DMS153 (cell line): ENCODE data around the gene NUDT17.
"Not testable (repeated sequence)": the region's sequence is repeated elsewhere in the genome, so short reads cannot be mapped to it uniquely, and the experiment has no call there.

ENCODE experiments used
- DNase-seq: peaks from one replicate; lab custom pipeline; 2025; lab: John Stamatoyannopoulos, UW

Gene NUDT17, protein sequence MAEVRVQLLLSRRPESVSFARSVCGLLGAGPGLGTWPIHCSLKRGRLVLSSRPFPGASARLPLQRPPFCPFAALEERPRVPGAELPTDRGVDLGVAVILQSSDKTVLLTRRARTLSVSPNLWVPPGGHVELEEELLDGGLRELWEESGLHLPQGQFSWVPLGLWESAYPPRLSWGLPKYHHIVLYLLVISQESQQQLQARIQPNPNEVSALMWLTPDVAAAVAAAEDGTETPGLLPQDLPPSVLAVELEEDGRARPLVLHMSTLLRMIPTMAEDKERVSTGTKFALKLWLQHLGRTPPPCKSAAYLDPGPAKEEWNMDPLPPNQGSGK

DNA sequence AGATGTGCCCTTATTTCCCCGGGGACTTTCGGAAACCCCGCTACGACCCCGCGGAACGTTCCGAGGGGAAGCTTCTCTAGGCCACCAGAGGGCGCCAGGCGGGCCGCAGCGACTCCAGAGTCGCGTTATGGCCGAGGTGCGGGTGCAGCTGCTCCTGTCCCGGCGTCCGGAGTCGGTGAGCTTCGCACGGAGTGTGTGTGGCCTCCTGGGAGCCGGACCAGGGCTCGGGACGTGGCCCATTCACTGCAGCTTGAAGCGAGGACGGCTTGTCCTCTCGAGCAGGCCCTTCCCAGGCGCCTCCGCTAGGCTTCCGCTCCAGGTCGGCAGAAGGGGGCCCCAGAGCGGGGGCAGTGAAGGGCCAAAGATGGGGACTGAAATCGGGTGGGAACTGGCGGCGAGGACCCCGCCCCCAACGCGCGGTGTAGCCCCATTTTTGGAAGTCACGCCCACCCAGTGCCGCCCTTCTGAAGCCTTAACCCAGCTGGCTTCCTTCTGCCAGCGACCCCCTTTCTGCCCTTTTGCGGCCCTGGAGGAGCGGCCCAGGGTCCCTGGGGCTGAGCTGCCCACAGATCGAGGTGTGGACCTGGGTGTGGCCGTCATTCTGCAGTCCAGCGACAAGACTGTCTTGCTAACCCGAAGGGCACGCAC is at the start of gene NUDT17:
TSS of gene NUDT17 (plus strand) at position 117 of the 648 bp plus-strand sequence. CDS start at position 128, 11 bp downstream.
- peak; percentile 59 for DNase-seq

DNA sequence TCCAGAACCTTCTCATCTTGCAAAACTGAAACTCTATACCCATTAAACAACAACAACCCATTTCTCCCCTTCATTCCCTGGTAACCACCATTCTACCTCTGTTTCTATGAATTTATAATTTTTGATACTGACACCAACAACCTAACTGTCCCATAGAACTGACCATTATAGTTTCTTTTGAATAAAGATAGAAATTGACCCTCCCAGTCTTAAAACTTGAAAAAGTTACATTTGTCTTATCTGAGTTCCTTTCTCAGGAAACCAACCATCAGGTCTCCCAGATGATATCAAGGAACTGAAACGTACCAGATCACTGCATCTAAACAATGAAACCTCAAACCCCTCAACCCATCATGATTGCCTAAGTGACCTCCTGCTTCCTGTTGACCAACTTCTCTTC is 48.7 kb upstream of the NUDT17 start:
- no peak for DNase-seq

DNA sequence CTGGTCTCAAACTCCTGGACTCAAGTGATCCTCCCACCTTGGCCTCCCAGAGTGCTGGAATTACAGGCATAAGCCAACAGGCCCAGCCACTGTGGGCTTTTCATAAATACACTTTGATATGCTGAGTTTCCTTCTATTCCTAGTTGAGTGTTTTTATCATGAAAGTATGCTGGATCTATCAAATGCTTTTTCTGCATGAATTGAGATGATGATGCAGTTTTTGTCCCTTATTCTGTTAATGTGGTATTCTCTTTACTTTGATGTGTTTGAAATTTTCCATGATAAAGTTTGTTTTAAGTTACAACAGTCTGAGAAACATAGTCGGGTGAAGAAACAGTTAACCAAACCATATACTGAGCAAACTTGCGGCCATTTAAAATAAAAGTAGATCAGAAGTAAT is 45.6 kb upstream of the NUDT17 start:
- DNase-seq: no peak

DNA sequence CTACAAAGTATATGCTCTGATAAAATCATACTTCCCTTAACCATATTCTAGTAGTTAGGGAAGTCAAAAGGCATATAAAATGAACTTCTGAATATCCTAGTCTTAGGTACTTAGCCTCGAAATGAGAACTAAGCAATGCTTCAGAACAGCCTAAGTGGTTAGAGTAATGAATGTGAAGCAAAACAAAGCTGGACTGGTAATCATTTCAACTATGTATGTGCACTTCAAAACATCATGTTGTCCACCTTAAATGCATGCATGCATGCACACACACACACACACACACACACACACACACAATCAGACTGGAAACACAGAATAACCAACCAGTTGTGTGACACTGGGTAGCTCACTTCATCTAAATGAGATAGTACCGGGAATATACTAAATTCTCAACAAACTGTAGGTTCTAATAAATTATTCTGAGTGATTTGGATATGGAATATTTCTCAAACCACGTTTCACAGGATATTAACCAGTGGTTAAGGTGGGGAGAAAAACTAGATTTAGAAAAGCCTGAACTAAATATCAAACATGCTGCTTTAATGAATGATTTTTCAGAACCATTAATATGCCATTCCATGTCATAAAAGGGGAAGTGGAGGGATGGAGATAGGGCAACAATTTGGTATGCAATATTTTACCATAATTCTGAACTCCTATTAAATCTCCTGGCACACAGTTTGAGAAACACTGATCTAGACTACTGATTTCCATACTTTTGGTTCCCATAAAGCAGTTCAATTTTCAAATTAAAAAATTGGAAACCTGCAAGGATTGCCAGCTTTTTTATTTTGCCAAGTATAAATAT is 41.0 kb upstream of the NUDT17 start:
- no peak for DNase-seq

- DNase-seq: no peak
Observed at GRCh38 chr1:145805057-145805456, 40.4 kb upstream of the NUDT17 start.

DNA sequence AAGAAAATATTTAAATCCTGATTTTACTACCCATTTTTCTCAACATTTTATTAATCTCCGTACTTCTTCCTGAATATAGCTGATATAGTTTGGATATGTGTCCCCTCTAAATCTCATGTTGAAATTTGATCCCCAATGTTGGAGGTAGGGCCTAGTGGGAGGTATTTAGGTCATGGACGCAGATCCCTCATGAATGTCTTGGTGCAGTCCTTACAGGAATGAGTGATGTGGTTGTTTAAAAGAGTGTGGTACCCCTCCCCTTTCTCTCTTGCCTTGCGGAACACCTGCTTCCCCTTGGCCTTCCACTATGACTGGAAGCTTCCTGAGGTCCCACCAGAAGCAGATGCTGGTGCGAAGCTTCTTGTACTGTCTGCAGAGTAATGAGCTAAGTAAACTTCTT is 39.0 kb upstream of the NUDT17 start:
- no peak for DNase-seq

DNA sequence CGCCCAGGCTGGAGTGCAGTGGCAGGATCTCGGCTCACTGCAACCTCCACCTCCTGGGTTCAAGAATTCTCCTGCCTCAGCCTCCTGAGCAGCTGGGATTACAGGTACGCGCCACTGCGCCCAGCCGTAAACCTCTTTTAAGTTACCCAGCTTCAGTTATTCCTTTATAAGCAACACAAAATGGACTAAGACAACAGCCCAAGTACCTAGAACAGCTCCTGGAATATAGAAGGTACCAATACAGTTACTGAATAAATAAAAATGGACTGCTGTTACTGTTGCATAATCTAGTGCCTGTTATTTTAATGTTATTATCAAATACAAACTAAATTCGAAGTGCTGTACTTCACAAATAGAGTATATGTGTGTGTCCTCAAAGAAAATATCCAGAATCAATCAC is 38.6 kb upstream of the NUDT17 start:
- no peak for DNase-seq

DNA sequence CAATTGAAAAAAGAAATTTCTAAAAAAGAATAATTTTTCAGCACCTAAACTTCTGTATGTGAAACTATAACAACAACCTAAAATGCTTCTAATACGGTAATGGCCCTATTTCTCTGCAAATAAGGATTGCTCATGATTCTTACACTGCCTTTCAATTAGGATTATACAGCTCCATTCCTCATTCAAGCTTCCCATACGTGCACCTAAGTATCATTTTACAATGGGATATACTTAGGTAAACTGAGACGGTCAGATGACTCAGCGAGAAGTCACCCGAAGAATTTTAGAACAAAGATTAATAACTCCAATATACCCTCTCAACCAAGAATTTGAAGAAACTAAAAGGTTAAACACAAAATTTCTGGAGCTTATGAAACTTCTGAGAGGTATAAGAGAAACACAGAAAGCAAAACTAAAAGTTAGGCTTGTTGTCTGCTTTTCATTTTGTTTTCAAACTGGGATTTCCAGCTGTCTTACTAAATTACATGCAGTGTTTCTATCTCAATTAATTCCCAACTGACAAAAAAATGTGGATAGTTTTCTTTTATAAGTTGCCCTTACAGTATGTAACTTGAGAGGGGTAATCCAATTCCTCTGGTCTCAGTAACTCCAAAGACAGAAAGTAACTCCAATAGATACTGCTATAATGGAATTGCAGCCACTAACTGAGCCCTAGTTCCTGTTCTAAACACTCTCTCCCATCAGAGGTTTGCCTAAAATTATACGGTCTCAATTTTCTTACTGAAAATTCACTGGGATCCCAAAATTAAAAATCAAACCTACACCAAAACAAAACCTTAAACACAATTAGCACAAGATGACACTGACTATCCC is 32.2 kb upstream of the NUDT17 start:
- DNase-seq: not testable (repeated sequence)

DNA sequence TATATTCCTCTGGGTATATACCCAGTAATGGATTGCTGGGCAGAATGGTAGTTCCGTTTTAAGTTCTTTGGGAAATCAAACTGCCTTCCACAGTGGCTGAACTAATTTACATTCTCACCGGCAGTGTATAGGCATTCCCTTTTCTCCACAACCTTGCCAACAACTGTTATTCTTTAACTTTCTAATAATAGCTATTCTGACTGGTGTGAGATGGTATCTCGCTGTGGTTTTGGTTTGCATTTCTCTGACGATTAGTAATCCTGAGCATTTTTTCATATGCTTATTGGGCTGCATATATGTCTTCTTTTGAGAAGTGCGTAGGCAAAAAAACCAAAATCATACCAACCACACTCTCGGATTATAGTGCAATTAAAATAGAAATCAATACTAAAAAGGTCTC is 27.3 kb upstream of the NUDT17 start:
- not testable (repeated sequence) for DNase-seq

DNA sequence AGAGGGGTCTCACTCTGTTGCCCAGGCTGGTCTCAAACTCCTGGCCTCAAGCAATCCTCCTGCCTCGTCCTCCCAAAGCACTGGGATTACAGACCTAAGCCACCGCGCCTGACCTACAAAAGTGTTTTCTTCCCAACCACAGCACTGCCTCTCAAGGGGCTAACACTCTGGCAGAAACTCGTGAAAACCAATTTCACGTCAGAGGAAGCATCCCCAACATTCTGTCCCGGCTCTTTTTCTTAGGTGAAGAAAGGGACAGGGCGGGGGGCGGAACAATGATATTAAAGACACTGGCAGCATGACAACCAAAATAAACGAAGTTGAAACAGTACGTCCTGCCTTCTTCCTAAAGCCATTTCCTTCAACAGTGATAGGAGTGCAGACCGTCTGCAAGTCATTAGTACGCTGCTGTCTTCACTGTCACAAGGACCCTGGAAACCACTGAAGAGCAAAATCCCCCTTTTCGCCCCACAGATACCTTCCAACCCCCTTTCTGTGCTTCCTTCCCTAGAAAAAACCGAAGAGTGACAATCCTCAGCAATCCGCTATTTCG is 22.6 kb upstream of the NUDT17 start:
- not testable (repeated sequence) for DNase-seq

- DNase-seq: peak; percentile 88
Observed at GRCh38 chr1:145823565-145824498, 21.6 kb upstream of the NUDT17 start, which contains the start of the genes POLR3C and RNF115. Gene POLR3C, plus strand, starts transcription at chr1:145824200. Its CDS starts 1,577 bp downstream, at chr1:145825777. Gene RNF115, minus strand, starts transcription at chr1:145824095. Its CDS starts 222 bp downstream, at chr1:145823873.

- DNase-seq: no peak
Observed at GRCh38 chr1:145824499-145824842, 21.0 kb upstream of the NUDT17 start.

DNA sequence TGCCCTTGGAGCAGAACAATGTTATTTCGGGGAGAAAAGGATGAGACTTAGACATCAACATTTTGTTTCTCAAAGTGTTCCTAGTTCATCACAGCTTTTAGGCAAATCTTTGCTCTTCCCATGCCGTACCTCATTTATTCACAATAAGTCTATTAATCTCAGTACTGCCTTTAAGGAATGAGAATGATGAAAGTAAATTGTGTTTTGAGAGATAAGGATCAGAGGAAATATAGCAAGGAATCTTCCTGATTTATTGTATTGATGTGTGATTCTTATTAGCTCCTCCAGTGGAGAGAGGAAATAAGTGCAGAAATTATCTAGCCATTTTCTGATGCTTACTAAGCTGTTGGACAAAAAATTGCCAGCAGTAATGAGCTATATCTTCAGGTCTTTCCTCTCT is 19.4 kb upstream of the NUDT17 start:
- DNase-seq: no peak

- DNase-seq: no peak
Observed at GRCh38 chr1:145827966-145828365, 17.5 kb upstream of the NUDT17 start.

- no peak for DNase-seq
Observed at GRCh38 chr1:145828367-145829026, 16.9 kb upstream of the NUDT17 start.

DNA sequence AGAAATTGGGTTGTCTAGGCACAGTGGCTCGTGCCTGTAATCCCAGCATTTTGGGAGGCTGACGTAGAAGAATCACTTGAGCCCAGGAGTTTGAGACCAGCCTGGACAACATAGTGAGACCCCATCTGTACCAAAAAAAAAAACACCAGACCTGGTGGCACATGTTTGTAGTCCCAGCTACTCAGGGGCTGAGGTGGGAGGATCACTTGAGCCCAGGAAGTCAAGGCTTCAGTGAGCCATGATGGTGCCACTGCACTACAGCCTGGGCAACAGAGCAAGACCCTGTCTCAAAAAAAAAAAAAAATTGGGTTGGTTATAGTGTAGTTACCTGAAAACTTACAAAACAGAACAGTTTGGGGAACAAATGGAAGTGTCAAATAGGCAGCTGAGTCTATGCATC is 14.6 kb upstream of the NUDT17 start:
- DNase-seq: not testable (repeated sequence)

DNA sequence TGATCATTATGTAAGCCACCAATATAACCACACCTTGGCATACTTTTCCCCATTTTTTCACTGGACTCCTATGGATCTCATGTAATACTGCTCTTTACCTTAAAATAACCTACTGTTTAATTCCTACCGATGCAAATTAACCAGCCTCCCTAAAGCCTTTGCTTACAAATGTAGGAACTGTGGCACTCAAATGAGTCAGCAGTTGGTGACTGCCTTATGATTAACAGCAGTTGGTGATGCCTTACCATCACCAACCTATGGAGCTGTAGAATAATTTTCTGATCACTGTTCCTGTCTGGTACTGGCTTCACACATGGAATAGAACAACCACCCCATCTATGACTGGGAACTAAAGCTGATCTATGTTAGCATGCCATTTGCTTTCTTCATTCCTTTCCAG is 7.8 kb upstream of the NUDT17 start:
- no peak for DNase-seq

DNA sequence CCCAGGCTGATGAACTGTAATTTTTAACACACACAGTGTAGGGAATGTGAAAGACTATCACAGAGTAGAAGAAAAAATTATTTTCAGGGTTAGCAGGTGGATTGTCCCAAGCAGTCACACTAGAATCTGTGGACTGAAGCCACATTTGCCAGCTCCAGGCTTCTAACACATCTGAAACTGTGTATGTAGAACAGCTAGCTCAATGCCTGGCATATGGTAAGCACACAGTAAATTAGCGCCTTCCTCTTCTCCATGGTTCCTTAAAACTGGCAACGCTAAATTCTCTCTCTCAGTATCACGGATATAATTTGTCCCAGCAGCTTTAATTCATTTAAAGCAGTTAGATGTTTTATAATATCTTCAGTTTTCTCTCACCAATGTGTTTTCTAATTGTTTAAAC is 2.4 kb upstream of the NUDT17 start:
- peak; percentile 16 for DNase-seq

- DNase-seq: no peak
Observed at GRCh38 chr1:145845144-145845513, 301 bp upstream of the NUDT17 start.

- DNase-seq: no peak
Observed at GRCh38 chr1:145846201-145846612, 777 bp downstream of the NUDT17 start.
